NCI-H1436 (cell line): Measurements from ENCODE around the gene SLAIN2.
A peak's percentile ranks its signal among the peaks of the same experiment; 100 is the strongest.

Experiments
- DNase-seq: peaks from one replicate; lab custom pipeline; 2025; lab: John Stamatoyannopoulos, UW

The SLAIN2 gene

GRCh38 chr4:48370260-48371134 lies 29.2 kb downstream of the SLAIN2 start:
- DNase-seq, result peak; percentile 67

- no peak for DNase-seq
Measured at GRCh38 chr4:48372272-48372671, 30.9 kb downstream of the SLAIN2 start.

- peak; percentile 42 for DNase-seq
Measured at GRCh38 chr4:48375651-48376304, 34.4 kb downstream of the SLAIN2 start.

GRCh38 chr4:48379587-48380180 lies 38.4 kb downstream of the SLAIN2 start:
- DNase-seq, result no peak

GRCh38 chr4:48380583-48381167 lies 39.3 kb downstream of the SLAIN2 start:
- DNase-seq, result no peak

GRCh38 chr4:48388525-48389154 lies 47.3 kb downstream of the SLAIN2 start:
- DNase-seq, result no peak

GRCh38 chr4:48396043-48396442 lies 54.7 kb downstream of the SLAIN2 start:
- DNase-seq, result no peak

GRCh38 chr4:48400416-48400815 lies 59.1 kb downstream of the SLAIN2 start:
- DNase-seq, result no peak

- no peak for DNase-seq
Measured at GRCh38 chr4:48403358-48403757, 62.0 kb downstream of the SLAIN2 start.

- no peak for DNase-seq
Measured at GRCh38 chr4:48403779-48404178, 62.5 kb downstream of the SLAIN2 start.

GRCh38 chr4:48405924-48406323 lies 64.6 kb downstream of the SLAIN2 start:
- DNase-seq, result no peak

- no peak for DNase-seq
Measured at GRCh38 chr4:48409203-48409602, 67.9 kb downstream of the SLAIN2 start.

- no peak for DNase-seq
Measured at GRCh38 chr4:48410812-48411211, 69.5 kb downstream of the SLAIN2 start.

GRCh38 chr4:48420144-48420543 lies 78.8 kb downstream of the SLAIN2 start:
- no peak for DNase-seq

- no peak for DNase-seq
Measured at GRCh38 chr4:48421101-48421500, 79.8 kb downstream of the SLAIN2 start.

- no peak for DNase-seq
Measured at GRCh38 chr4:48428926-48429325, 87.6 kb downstream of the SLAIN2 start.

GRCh38 chr4:48429709-48430474 lies 88.6 kb downstream of the SLAIN2 start:
- no peak for DNase-seq

GRCh38 chr4:48431401-48431800 lies 90.1 kb downstream of the SLAIN2 start:
- DNase-seq, result no peak

GRCh38 chr4:48432017-48432416 lies 90.7 kb downstream of the SLAIN2 start:
- no peak for DNase-seq

- no peak for DNase-seq
Measured at GRCh38 chr4:48436318-48436717, 95.0 kb downstream of the SLAIN2 start.

- no peak for DNase-seq
Measured at GRCh38 chr4:48439988-48440387, 98.7 kb downstream of the SLAIN2 start.
